Pancreas (tissue), 10 donors: ENCODE measurements around the gene RAB3IL1. TPM values are rescaled to one million over a fixed set of nuclear protein-coding genes. Genes with fewer than 3 reads are reported as not detected.

ENCODE experiments used
- ATAC-seq, 4 donors: fragments of 200-7000 bp; cut with Tn5 transposase; one replicate each; pipeline versions ENCODE4 v1.8.0 to v1.9.1; 2020; ENCODE audit warnings: mild to moderate bottlenecking in 4 of 4, moderate library complexity in 4 of 4
- DNase-seq, 6 donors: peaks; one replicate each; pipeline ENCODE4 v3.0.0-alpha.2; 2020
- FAIRE-seq: peaks from 2 replicates; lab custom pipeline; 2012; peaks lifted over from hg19 to GRCh38; lab: Jason Lieb, UNC
- H3K27ac ChIP-seq, 4 donors: fragments of 200-600 bp; sonication (generic); 1 replicate in 3 of 4; 2 replicates in 1 of 4; pipeline versions ENCODE4 v1.5.0 to v1.8.0; 2020
- H3K27me3 ChIP-seq, 4 donors: fragments of 200-600 bp; one replicate each; pipeline ENCODE4 v1.8.0; 2021
- H3K36me3 ChIP-seq, 3 donors: fragments of 200-600 bp; sonication (generic) in 1 of 3; one replicate each; pipeline versions ENCODE4 v1.5.0 to v1.8.0; 2020 to 2021
- H3K4me1 ChIP-seq, 3 donors: fragments of 200-600 bp; one replicate each; pipeline ENCODE4 v1.8.0; 2021
- H3K4me3 ChIP-seq, 4 donors: fragments of 200-600 bp; sonication (generic) in 2 of 4; one replicate each; pipeline versions ENCODE4 v1.5.0 to v1.8.0; 2020 to 2021
- H3K9me3 ChIP-seq, 4 donors: fragments of 200-600 bp; one replicate each; pipeline ENCODE4 v1.8.0; 2021
- CTCF ChIP-seq, 4 donors: fragments of 200-600 bp; sonication (generic) in 3 of 4; IDR thresholded peaks; one replicate each; pipeline versions ENCODE4 v1.5.0 to v1.8.0; 2021; ENCODE audit warnings: antibody characterized with exemption in 4 of 4
- WGBS, 2 donors: extraction: QIAGEN DNeasy Blood & Tissue Kit; methylation state at CpG; one replicate each; pipeline ENCODE4 v1.1.7; 2013; 5-methylcytosine and 5-hydroxymethylcytosine counted together
- intact Hi-C, 3 donors: fragments of 100-400 bp; cut with DNase I; formaldehyde crosslinking; loops; one replicate each; pipeline versions ENCODE4 v1.11.1 to v1.14.2; 2022
- microRNA-seq, 2 donors: library from miRNA; unstranded; fragments of <30 nt; microRNA quantifications; one replicate each; pipeline versions ENCODE4 to v1.1.0, GENCODE V29; 2019 to 2020
- polyA plus RNA-seq, 2 donors: library from polyadenylated mRNA; stranded (reverse); fragments of 200-250 nt; gene quantifications; one replicate each; pipeline ENCODE4 v1.2.3, GENCODE V29; 2013
- total RNA-seq, 6 donors: library from RNA; stranded (reverse); fragmentation: NEBNext Ultra II Directional in 4 of 6; extraction: Animal tissue kit (Norgen Biotek cat#: 25700) in 4 of 6; gene quantifications; one replicate each; pipeline versions ENCODE4 v1.2.1 to v1.2.4, GENCODE V29; 2021 to 2023
- donor health status: healthy with polysubstance abuse.
- donor health status: DM: no; HTN: no; CAD: no; lungs with moderate emphysema.
- donor health status: DM: no; HTN: no; CAD: no.
- donor health status: control.
- donor health status: control.
- donor health status: Bipolar disorder and iron deficiency.
- donor health status: DM: yes; HTN: yes; CAD: no.
- donor health status: DM: no; HTN: no; CAD: no.
- donor health status: DM: no; HTN: no; CAD: no.
- donor health status: DM: yes; HTN: yes; CAD: no.

The RAB3IL1 gene
- total and polyA plus RNA-seq, 8 donors, result 1.9 to 5.6 (median 3.2) TPM

GRCh38 chr11:61847914-61848581 is 69.3 kb downstream of the RAB3IL1 start:
- DNase-seq, result peak in 1 of 6 donors; percentile 29
- TF ChIP-seq CTCF (IDR thresholded peaks at IDR 0.05), result no peak
- Histone ChIP-seq H3K9me3 (no peaks in the 10 kb centered on the region), H3K36me3 (no peaks in the 10 kb centered on the region), H3K4me3 (no peak overlapping the region), H3K27ac (no peak overlapping the region), H3K4me1 (no peaks in the 10 kb centered on the region), H3K27me3 (no peaks in the 10 kb centered on the region)
- no peak for FAIRE-seq
- WGBS, 2 donors, result 90 to 94% methylated on average over 18 of the region's 18 CpGs
- intact Hi-C loops, result no loop called here
- ATAC-seq, result no peak

Small RNA genes lying within 50 kb of the gene (microRNA-seq; reads per million reads assigned to microRNA genes)
- 0 to 0.88 reads per million in 2 donors for gene MIR6746

Other genes with a start within 250 kb of the RAB3IL1 start
- 1 to 10 TPM; 3.7 to 6.2 (median 4.8) TPM for gene DAGLA, start 237.2 kb downstream of the RAB3IL1 start, total RNA-seq
- 1 to 10 TPM; 5.4 to 6.9 TPM for gene DAGLA, start 237.2 kb downstream of the RAB3IL1 start, polyA plus RNA-seq
- gene MYRF, start 164.9 kb downstream of the RAB3IL1 start, total RNA-seq, result 10 to 100 TPM; 19.1 to 43.9 (median 27.2) TPM
- 10 to 100 TPM; 56.3 to 69.3 TPM for gene MYRF, start 164.9 kb downstream of the RAB3IL1 start, polyA plus RNA-seq
- gene TMEM258, start 125.0 kb downstream of the RAB3IL1 start, total RNA-seq, result 100 to 1,000 TPM in 2 of 6 donors, 10 to 100 TPM in 4; 69.8 to 108 (median 94.4) TPM
- 100 to 1,000 TPM in 1 of 2 donors, 10 to 100 TPM in 1; 87.4 to 171 TPM for gene TMEM258, start 125.0 kb downstream of the RAB3IL1 start, polyA plus RNA-seq
- gene FEN1, start 124.7 kb downstream of the RAB3IL1 start, total RNA-seq, result 1 to 10 TPM; 2.3 to 7.3 (median 5.2) TPM
- 1 to 10 TPM; 2.5 to 4.8 TPM for gene FEN1, start 124.7 kb downstream of the RAB3IL1 start, polyA plus RNA-seq
- gene FADS1, start 100.6 kb downstream of the RAB3IL1 start, total RNA-seq, result 10 to 100 TPM in 1 of 6 donors, 1 to 10 TPM in 5; 2.3 to 15.1 (median 5.7) TPM
- gene FADS1, start 100.6 kb downstream of the RAB3IL1 start, polyA plus RNA-seq, result 1 to 10 TPM; 4.2 to 5.5 TPM
- 10 to 100 TPM in 2 of 6 donors, 1 to 10 TPM in 4; 1.7 to 20.5 (median 5.5) TPM for gene FADS2, start 89.3 kb downstream of the RAB3IL1 start, total RNA-seq
- 10 to 100 TPM in 1 of 2 donors, 1 to 10 TPM in 1; 8.4 to 21.3 TPM for gene FADS2, start 89.3 kb downstream of the RAB3IL1 start, polyA plus RNA-seq
- 10 to 100 TPM; 11.2 to 26.6 (median 16.7) TPM for gene FADS3, start 26.0 kb downstream of the RAB3IL1 start, total RNA-seq
- 10 to 100 TPM; 35.2 to 42.7 TPM for gene FADS3, start 26.0 kb downstream of the RAB3IL1 start, polyA plus RNA-seq
- gene BEST1, start 32.8 kb upstream of the RAB3IL1 start, total RNA-seq, result 1 to 10 TPM in 3 of 6 donors, under 1 TPM in 3; 0.43 to 2.4 (median 0.98) TPM
- 1 to 10 TPM; 1.2 to 1.7 TPM for gene BEST1, start 32.8 kb upstream of the RAB3IL1 start, polyA plus RNA-seq
- 1,000 to 10,000 TPM; 1,217 to 1,772 (median 1,396) TPM for gene FTH1, start 50.1 kb upstream of the RAB3IL1 start, total RNA-seq
- gene FTH1, start 50.1 kb upstream of the RAB3IL1 start, polyA plus RNA-seq, result 1,000 to 10,000 TPM; 1,114 to 1,632 TPM
- gene INCENP, start 206.4 kb upstream of the RAB3IL1 start, total RNA-seq, result 10 to 100 TPM in 2 of 6 donors, 1 to 10 TPM in 4; 6.2 to 15.0 (median 8.0) TPM
- 1 to 10 TPM; 3.7 to 4.8 TPM for gene INCENP, start 206.4 kb upstream of the RAB3IL1 start, polyA plus RNA-seq